ENCODE data around the gene DNM1. TPM values are rescaled to one million over a fixed set of nuclear protein-coding genes. Genes with fewer than 3 reads are reported as not detected.

DNM1 gene
- total RNA-seq, 2 experiments from 2014 or later: 0.36 to 0.59 TPM

GRCh38 chr9:128288273-128289004, 85.3 kb downstream of the DNM1 start:
- DNase-seq: no peak
- CTCF ChIA-PET: interaction anchor here (1.4 kb wide), 1 partner anchor 53 kb away, joined by 3 read pairs; no protein-coding TSS in a partner anchor
- no peak overlapping the region for H3K4me3 Mint-ChIP-seq
- TF ChIP-seq, protein P1, sequence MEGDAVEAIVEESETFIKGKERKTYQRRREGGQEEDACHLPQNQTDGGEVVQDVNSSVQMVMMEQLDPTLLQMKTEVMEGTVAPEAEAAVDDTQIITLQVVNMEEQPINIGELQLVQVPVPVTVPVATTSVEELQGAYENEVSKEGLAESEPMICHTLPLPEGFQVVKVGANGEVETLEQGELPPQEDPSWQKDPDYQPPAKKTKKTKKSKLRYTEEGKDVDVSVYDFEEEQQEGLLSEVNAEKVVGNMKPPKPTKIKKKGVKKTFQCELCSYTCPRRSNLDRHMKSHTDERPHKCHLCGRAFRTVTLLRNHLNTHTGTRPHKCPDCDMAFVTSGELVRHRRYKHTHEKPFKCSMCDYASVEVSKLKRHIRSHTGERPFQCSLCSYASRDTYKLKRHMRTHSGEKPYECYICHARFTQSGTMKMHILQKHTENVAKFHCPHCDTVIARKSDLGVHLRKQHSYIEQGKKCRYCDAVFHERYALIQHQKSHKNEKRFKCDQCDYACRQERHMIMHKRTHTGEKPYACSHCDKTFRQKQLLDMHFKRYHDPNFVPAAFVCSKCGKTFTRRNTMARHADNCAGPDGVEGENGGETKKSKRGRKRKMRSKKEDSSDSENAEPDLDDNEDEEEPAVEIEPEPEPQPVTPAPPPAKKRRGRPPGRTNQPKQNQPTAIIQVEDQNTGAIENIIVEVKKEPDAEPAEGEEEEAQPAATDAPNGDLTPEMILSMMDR (IDR thresholded peaks at IDR 0.05): no peak
- ATAC-seq: no peak
- no peak overlapping the region for H3K27ac Mint-ChIP-seq
- intact Hi-C loops (cut with micrococcal nuclease): no loop called here
- POLR2A ChIA-PET: interaction anchor here (1.2 kb wide), 1 partner anchor 10 kb away, joined by 4 read pairs; no protein-coding TSS in a partner anchor
- no peaks in the 10 kb centered on the region for H3K4me1 Mint-ChIP-seq (ENCODE audit: low read depth)
- H3K36me3 Mint-ChIP-seq (ENCODE audit: low read depth): no peaks in the 10 kb centered on the region
- H3K9me3 Mint-ChIP-seq: no peaks in the 10 kb centered on the region
- H3K27me3 Mint-ChIP-seq: no peaks in the 10 kb centered on the region

- POLR2A ChIA-PET: interaction anchor here (0.6 to 1.2 kb wide), 2 partner anchors 30 to 240 kb away, joined by 3 to 4 read pairs; partner anchors contain the start of gene TRUB2
- H3K9me3 Mint-ChIP-seq: no peaks in the 10 kb centered on the region
These were observed 88.8 kb downstream of the DNM1 start for GRCh38 chr9:128292009-128292408.

DNA sequence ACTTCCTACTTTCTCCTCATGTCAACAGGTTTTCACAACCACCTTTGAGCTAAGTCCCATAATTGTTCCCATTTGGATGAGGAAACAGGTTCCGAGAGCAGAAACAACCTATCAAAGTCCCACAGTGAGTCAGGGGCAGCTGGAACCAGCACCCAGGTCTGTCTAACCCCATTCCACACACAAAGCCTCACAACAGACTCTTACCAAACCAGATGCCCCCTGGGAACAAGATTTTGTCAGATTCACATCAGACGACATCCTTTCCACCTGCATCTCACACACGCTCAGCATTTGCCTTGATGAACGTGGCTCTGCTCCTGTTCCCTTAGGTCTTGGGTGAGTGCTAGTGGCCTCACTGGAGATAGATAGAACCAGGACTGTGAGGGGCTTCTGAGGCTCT, 89.9 kb downstream of the DNM1 start:
- ATAC-seq (no peak), DNase-seq (no peak)
- ChIA-PET CTCF (interaction anchor here (0.9 to 2.7 kb wide), 2 partner anchors 48 to 175 kb away, joined by 4 to 11 read pairs; no protein-coding TSS in a partner anchor), POLR2A (interaction anchor here (1.2 kb wide), 1 partner anchor 29 kb away, joined by 4 read pairs; the partner anchor contains the start of gene TRUB2)
- Mint-ChIP-seq H3K9me3 (no peaks in the 10 kb centered on the region), H3K4me1 (ENCODE audit: low read depth) (peaks cover 4% of the 10 kb centered on the region), H3K27me3 (no peaks in the 10 kb centered on the region), H3K27ac (no peak overlapping the region), H3K36me3 (ENCODE audit: low read depth) (no peaks in the 10 kb centered on the region), H3K4me3 (no peak overlapping the region)
- TF ChIP-seq, protein P1 (IDR thresholded peaks at IDR 0.05): no peak
- intact Hi-C loops (cut with micrococcal nuclease): no loop called here

More at GRCh38 chr9:128292009-128292408, 88.8 kb downstream of the DNM1 start:
- Mint-ChIP-seq H3K36me3 (ENCODE audit: low read depth) (no peaks in the 10 kb centered on the region), H3K27me3 (no peaks in the 10 kb centered on the region), H3K4me3 (no peak overlapping the region), H3K27ac (no peak overlapping the region), H3K4me1 (ENCODE audit: low read depth) (peaks cover 4% of the 10 kb centered on the region)
- TF ChIP-seq, protein P1 (IDR thresholded peaks at IDR 0.05): no peak
- ATAC-seq (no peak), DNase-seq (no peak)
- CTCF ChIA-PET: interaction anchor here (0.9 to 2.7 kb wide), 3 partner anchors 49 to 130 kb away, joined by 3 to 11 read pairs (median 3); no protein-coding TSS in a partner anchor
- intact Hi-C loops (cut with micrococcal nuclease): no loop called here

GRCh38 chr9:128294142-128294541, 91.0 kb downstream of the DNM1 start:
- intact Hi-C loops (cut with micrococcal nuclease): loop anchor here (2.0 kb wide), 1 partner anchor 47 kb away; the partner anchor contains the start of gene SLC27A4
- ChIA-PET POLR2A (no interaction called here), CTCF (no interaction called here)
- Mint-ChIP-seq H3K9me3 (no peaks in the 10 kb centered on the region), H3K4me3 (no peak overlapping the region), H3K27me3 (no peaks in the 10 kb centered on the region), H3K27ac (no peak overlapping the region), H3K36me3 (ENCODE audit: low read depth) (no peaks in the 10 kb centered on the region), H3K4me1 (ENCODE audit: low read depth) (peaks cover 4% of the 10 kb centered on the region)
- DNase-seq (no peak), ATAC-seq (no peak)
- TF ChIP-seq, protein P1 (IDR thresholded peaks at IDR 0.05): no peak

Measured in activated CD8-positive, alpha-beta T cell treated with anti-CD3 and anti-CD28 coated beads for 36 hours (primary cell).